GM18909 (cell line): ENCODE measurements around the gene COL4A2.
A peak's percentile ranks its signal among the peaks of the same experiment; 100 is the strongest.

Experiments
- ATAC-seq: cut with Tn5 transposase; IDR thresholded peaks from one replicate; pipeline ENCODE4 v1.9.1; 2021; ENCODE audit warnings: mild to moderate bottlenecking; ENCODE audit not compliant: unreplicated experiment, poor library complexity

Gene COL4A2

DNA sequence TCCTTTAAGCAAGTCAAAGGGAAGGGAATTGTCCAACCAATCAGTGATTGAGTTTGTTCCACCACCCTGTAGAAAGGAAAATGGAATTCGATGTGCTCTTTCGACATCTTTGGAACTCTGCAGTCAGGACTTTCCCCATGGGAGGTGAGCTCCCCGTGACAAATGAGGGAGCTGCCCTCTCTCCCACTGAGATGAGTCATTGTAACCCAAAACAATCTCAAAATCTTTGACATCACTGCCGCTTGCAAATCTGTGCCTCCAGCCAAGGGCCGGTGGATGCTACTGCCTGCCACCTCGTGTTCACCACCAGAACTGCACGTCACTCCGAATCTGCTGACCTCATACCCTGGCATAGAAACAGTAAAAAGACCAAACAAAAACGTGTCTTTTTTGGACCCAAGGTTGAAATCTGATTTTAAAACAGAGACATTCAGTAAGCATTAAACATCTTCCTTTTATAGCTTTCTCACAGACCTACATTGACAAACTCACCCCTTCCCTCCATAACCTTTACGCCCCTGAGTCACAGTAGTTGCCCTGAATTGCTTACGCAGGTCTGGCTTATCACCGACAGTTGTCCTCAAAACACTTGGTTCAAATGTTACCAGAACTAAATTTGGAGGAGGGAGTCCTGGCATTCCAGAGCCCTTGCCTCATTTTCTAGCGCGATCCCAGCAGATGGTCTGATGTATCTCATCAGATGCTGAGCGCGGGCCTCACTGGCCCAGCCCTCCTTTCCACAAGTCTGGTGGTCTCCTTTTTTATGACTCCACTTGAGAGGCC, 105.2 kb downstream of the COL4A2 start:
- peak; percentile 92 for ATAC-seq

DNA sequence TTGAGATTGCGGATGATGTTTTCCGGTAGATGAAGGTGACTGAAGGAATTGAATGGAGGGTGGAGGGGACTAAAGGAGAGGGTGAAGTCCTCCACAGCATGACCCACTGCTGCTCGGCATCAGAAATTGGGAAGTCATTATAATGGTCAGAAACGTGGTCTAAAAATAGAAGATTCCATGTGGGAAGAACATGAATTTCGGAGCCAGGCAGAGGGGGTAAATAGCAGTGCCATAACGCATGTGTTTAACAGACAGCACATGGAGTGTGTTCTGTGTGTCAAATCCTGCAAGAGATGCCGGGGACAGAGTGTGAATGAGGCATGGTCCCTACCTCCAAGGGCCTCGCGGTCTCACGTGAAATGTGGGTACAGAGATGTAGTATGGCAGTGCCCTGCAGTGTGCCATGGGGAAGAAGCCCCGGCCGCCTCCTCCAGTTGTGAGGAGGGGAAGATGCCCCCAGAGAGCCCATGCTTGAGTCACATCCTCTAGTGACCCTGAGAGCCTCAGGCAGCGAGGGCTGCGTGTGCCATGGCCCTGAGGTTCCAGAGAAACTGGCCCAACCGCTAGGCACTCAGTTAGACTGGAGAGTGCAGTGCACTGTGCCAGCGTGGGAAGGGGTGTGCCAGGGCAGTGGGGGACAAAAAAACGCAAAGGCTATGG, 106.1 kb downstream of the COL4A2 start:
- ATAC-seq, result no peak

DNA sequence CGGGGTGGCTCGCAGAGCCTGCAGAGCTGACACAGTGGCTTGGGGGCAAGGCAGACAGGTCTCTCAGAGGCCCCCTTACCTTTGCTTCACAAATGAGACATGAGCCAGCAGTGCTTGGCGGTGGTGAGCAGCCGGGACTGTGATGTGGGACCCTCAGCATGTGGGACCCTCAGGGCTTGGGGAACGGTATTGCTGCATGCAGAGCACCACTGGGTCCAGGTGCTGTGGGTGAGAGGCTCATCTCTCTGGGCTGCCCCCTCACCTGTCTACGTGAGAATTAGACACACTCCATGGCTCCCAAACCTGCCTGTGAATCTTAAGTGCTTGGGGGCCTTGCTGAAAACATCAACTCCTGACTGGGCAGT, 106.6 kb downstream of the COL4A2 start:
- no peak for ATAC-seq

DNA sequence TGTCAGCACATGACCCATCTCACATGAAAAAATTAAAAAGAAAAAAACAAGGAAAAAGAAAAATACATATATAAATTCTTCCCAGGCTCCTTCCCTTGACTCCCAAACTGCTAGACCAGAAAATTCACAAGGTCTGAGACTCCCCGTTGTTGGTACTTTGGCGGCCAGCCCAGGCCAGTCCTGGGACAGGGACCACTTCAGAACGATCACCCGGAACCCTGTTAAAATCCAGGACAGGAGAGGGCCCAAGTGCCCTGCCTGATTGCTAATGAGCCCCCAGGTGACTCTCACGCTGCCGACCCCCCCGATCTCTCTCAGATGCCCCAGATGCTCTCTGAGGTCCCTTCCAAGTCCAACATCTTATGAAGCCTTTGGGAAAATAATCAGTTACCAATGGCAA, 107.2 kb downstream of the COL4A2 start:
- ATAC-seq, result no peak

DNA sequence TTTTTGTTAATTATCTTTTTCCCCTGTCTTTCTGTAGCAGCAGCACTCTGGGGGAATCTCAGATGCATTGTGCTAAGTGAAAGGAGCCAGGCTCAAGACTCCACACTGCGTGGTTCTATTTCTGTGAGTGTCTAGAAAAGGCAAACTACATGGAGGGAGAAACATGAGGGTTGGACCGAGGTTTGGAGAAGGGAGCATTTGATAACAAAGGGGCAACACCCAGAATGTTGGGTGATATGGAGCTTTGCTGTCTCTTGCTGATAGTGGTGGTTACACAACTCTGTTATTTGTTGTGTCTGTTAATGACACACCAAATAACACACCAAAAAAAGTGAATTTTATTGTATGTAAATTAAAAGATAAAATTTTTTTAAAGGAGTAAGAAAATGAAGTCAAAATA, 107.8 kb downstream of the COL4A2 start:
- ATAC-seq, result no peak

DNA sequence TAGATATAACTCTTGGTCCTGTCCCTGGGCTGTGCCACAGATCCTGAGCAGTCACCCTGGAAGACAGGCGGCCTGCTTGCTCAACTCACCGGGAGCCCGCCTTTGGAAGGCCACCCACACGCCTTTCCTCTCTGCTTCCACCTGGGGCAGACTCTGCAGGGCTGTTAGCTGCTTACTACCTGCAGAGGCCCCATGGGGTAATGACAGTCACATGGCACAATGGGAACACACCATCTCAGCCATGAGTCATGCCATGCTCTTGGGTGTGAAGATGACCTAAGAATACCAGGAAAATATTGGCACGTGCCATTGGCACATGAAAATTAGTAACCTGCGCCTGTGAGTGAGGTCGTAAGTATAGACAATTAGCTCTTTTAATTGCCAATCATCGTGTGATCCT, 108.6 kb downstream of the COL4A2 start:
- ATAC-seq, result no peak

DNA sequence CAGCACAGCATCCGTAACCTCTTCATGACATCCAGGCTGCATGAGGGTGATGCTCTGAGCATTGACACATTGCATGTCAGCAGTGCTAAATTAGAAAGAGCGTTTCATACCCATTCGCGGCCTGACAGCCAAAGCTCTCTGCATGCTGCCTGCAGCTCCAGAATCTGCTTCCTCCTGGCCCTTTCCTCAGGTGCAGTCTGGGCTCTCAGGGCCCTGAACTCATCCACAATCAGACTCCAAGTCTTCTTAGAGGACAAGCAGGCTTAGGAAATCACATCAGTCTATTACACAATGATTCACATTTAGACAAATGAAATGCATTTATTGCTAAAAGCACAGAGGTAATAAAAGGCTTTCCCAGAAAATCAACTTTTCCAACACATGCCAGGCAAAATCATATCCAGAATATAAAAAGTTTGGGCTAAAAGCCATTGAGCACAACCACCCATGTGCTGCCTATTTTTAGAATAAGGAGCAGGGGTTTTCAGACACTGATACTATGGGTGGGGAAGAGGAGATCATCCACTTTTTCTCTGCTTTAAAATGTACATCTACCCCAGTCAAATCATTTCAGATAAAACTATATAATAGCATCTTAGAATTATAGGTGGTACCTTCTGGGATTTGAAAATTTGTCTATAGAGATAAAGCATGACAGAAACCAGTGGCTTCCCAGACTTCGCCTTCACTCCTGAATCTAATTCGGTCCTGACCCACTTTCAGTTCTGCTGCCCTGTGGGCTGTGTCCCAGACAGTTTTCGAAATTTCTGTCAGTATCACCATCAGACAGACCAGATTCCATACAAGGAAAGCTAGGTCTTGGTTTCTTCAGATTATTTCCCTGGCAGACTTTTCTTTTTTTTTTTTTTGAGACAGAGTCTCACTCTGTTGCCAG, 109.3 kb downstream of the COL4A2 start:
- no peak for ATAC-seq

DNA sequence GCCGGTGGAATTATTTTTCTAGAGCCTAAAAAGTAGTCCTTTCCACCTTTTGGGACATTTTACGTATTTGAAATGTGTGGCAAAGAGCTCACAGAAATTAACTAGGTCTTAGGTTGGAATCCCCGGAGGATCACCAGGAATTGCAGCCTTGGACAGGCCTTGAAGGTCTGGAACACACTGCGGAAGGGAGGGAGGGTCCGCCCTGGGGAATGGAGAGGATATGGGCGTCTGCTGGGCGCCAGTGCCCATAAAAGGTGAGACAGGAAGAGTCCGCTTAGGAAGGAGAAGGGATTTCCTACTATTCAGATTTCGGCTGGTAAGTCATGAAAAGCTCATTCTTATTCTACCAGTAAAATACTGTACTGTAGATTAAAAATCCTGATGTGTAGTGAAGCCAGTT, 111.9 kb downstream of the COL4A2 start:
- ATAC-seq, result peak; percentile 18

DNA sequence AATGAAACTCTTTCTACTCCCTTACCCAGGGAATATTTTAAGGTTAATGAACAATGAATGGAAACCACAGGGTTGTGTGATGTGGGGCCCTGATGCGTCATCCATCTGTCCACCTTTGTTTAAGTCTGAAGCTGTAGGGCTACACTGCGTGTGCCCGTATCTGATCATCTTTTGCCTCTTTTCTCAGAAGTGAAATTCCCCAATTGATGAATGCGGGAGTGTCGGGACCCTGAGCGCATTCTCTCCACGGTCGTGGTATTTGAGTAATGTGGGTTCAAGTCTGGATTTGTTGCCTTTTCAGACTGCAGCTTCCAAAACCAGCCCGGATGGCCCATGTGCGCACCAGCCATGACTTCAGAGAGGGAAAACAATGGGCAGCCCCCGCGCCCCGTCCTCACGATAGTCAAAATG, 112.3 kb downstream of the COL4A2 start:
- peak; percentile 74 for ATAC-seq

DNA sequence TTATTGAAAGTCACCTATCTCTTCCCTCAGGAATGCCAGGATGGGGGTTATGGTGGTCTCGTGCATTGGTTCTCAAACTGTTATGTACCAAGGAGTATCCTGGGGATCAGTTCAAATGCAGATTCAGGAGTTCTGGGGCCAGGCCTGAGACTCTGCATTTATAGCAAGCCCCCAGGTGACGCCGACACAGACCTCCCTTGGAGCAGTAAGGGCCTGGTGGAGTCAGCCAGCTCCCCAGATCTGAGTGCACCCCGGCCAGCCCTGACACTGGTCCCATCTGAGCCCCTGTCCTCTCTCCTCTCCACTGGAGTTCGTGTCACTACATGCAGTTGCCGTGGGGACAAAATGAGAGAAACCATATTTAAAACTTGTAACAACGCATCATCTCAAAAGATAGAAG, 112.9 kb downstream of the COL4A2 start:
- no peak for ATAC-seq

DNA sequence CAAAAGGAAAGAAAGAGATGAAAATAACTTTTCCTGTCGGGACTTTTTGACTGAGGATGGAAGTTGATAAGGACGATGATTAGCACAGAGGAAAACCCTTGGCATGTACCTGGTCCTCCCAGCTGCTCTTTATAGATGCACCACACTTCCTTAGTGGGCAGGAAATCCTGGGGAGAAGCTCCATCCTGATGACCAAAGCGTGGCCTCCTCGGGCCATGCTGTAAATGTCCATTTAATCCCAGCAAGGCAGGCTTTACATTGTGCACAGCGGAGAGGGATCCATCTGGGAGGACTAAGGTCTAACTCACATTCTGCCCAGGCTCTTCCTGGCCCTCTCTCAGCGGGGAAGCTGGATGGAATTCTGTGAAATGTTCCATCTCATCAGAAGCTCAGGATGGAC, 113.5 kb downstream of the COL4A2 start:
- no peak for ATAC-seq

DNA sequence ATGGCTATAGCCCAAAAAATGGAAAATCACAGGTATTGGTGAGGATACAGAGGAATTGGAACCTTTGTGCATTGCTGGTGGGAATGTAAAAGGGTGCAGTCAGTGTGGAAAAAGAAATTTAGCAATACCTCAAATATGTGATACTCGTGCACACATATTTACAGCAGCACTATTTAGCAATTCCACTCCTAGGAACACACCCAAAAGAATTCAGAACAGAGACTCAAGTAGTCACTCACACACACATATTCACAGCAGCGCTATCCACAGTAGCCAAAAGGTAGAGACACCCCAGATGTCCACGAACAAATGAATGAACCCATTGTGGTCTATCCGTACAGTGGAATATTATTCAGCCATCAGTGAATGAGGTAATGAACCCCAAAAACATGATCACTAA, 114.0 kb downstream of the COL4A2 start:
- no peak for ATAC-seq

DNA sequence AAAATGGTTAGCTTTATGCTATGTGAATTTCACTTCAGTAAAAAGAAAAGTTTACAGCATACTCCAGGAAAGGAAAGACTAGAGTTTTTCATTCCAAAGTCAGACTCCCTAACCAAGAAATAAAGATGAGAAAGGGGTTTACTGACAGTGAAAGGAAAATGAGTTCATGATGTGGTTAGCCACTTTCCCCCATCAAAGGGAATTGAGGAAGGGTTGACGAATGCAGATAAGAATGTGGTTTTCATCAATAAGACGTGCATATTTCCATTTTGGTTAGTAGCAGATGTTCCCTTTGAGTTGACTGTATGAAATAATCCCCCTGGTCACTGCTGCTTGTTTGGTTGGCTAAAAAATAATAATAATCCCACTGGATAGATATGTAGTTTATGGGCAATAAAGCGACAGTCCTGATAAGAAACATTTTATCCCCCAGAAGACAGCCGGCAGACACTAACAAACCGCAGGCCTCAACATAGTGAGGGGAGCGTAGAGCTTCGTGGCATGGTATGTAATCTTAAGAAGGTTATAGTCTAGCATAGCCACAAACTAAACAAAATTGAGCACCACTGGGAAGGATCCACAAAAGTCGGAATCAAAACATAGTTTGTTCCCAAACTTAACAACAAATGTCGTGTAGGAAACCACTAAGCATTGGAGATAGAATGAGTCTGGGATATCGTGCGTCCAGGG, 114.8 kb downstream of the COL4A2 start:
- ATAC-seq, result no peak

DNA sequence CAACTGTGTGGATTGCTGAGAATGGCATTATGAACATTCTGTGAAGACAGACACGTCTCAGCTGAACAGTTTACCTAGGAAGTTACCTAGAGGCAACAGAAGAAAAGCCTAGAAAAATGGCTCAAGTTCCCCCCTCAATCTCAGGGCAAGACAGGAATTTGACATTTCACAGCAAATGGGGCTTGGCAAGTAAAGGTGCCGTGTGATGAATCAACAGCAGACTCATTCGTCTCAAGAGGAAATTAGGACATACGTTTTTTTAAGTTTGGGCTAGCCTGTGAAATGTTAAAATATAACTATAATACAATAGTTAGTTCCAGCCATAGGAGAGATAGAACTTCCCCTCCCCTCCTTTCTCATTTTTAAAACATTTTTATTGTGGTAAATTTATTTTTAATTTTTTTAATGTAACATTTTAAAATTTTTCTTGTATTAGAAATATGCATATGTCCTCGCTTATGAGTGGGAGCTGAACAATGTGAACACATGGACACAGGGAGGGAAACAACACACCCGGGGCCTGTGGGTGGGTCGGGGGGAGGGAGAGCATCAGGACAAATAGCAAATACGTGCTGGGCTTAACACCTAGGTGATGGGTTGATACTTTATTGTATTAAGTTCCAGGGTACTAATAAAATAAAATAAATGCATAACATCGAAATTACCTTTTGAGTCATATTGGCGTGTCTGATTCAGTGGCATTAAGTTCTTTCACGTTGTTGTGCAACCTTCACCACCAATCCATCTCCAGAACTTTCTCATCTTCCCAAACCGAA, 116.0 kb downstream of the COL4A2 start:
- no peak for ATAC-seq

DNA sequence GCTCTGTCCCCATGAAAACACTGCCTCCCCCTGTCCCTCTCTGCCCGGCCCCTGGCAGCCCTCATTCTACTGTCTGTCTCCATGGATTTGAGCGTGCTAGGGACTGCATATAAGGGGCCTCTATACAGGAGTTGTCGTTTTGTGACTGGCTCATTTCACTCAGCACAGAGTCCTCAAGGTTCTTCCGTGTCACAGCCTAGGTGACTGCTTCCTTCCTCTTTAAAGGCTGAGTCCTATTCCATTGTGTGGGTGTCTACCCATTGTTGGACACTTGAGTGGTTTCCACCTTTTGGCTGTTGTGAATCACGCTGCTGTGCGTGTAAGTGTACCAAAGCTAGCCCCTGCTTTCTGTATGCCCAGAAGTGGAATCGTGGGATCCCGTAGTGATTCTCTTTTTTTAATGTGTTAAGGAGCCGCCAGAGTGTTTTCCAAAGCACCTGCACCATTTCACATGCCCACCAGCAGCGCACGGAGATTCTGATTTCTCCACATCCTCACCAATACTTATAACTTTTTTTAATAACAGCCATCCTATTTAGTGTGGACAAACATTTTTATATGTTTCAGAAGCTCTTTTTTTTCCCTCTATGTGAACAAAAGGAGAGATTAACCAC, 116.7 kb downstream of the COL4A2 start:
- no peak for ATAC-seq

DNA sequence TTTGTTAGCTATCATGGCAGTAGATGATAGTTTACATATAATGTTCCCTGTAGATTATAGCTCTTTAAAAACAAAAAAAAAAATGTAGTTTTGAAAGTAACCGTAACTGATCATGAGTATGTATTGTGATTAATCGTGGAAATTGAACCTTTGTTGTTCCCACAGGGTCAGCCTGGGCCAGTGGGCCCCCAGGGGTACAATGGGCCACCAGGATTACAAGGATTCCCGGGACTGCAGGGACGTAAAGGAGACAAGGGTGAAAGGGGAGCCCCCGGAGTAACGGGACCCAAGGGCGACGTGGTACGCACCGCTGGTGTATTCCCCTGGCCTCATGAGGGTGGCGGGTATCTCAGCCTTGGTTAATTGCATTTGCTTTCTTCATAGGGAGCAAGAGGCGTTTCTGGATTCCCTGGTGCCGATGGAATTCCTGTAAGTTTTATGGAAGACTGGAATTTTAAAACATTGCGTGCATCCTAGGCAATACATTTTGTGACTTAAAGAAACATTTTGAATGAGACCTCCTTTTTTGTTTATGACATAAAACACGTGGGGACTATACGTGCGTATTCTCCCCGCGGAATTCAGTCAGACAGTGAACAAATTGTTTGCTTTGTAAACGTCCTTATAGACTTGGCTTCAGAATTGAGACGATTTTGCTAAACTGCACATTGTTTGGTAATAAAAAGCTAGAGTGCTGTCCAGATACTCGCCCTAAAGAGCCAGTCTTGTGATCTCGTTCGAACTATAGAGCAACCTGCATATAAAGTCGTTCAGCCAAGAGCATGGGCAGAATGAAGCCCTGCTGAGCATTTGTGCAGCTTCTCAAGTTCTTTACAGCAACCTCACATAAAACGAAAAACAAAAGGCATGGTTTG, 117.7 kb downstream of the COL4A2 start:
- ATAC-seq, result no peak

DNA sequence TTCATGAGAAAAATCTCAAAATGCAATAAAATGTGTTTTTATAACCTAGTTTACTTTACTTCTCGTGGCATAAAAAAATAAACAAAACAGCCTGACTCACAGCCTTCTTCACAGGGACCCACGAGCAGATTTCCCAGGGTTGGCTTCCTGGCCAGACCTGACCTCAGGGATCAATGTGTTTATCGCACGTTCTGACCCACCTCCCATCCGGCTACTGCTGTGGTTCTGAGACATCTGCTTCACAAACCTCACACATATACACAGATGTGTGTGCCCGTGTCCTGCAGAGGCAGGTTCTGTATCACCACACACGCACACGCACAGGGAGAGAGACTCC, 118.3 kb downstream of the COL4A2 start:
- no peak for ATAC-seq

DNA sequence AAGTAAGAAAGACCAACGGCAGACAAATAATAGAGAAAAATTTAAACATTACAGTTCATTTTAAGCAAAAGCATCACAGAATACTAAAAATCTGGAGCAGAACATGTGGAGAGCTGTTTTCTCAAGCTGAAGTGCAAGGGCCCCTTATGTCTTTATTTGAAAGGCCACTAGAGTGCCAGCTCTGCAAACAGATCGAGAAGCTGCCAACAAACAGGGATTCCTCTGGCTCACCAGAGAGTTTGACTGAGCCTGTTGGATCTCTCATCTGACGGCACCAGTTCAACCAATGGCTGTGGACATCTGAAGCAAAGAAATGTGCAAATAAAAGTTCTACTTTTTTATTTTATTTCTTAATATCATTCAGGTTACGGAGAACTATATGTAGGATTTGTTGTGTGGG, 119.7 kb downstream of the COL4A2 start:
- ATAC-seq, result no peak

DNA sequence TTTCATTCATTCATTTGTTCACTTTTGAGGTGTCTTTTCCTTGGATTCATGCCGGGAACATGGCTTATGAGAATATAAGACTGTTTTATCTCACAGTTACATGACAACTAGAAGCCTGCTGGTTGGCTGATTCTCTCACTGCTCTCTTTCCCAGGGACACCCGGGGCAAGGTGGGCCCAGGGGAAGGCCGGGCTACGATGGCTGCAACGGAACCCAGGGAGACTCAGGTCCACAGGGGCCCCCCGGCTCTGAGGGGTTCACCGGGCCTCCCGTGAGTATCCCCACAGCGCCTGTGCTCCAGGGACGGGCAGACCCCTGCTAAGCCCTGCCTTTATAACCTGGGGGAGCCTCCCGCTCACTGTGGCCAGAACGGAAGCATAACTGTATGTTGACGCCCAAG, 121.2 kb downstream of the COL4A2 start:
- ATAC-seq, result no peak
